ENCODE results near the gene PCDHGA8.
"Not testable (repeated sequence)": the region's sequence is repeated elsewhere in the genome, so short reads cannot be mapped to it uniquely, and the experiment has no call there.

Gene PCDHGA8

DNA sequence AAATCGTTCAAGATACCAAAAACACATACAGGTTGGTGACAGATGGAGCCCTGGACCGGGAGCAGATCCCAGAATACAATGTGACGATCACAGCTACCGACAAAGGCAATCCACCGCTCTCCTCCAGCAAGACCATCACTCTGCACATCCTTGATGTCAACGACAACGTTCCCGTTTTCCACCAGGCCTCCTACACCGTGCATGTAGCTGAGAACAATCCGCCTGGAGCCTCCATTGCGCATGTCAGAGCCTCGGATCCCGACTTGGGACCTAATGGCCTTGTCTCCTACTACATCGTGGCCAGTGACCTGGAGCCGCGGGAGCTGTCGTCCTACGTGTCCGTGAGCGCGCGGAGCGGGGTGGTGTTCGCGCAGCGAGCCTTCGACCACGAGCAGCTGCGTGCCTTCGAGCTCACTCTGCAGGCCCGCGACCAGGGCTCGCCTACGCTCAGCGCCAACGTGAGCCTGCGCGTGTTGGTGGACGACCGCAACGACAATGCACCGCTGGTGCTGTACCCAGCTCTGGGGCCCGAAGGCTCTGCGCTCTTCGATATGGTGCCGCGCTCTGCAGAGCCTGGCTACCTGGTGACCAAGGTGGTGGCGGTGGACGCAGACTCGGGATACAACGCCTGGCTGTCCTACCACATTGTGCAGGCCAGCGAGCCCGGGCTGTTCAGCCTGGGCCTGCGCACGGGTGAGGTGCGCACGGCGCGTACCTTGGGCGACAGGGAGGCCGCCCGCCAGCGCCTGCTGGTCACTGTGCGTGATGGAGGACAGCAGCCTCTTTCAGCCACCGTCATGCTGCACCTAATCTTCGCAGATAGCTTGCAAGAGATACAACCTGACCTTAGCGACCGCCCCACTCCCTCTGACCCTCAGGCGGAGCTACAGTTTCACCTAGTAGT is 20.6 kb upstream of the PCDHGA8 start:
- DNase-seq (ENCODE audit: low read depth in 2 of 2), result no peak

DNA sequence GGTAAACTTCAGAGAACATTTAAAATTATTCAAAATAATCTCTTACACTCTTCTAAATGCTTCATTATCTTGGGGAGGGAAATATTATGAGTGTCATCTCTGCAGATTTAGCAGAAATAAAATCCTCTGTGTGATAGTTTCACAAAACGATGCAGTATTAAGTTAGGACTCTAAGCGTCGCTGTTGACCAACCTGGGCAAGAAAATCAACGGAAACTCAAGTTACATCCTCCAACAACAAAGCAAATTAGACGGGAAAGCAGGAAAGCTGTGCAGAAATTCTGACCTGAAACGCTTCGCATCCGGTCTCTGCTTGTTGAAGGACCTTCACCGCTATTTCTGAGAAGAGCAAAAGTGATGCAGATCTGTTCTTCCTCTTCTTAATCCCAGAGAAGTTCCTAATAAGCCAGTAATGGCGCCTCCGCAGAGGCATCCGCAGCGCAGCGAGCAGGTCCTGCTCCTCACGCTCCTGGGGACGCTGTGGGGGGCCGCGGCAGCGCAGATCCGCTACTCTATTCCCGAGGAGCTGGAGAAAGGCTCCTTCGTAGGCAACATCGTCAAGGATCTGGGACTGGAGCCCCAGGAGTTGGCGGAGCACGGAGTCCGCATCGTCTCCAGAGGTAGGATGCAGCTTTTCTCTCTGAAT is 18.6 kb upstream of the PCDHGA8 start, which contains the start of gene PCDHGA6:
Gene PCDHGA6 (plus strand): TSS at position 219 of the 645 bp plus-strand sequence. CDS start 193 bp downstream, at position 412.
- DNase-seq (ENCODE audit: low read depth in 2 of 2), result no peak

DNA sequence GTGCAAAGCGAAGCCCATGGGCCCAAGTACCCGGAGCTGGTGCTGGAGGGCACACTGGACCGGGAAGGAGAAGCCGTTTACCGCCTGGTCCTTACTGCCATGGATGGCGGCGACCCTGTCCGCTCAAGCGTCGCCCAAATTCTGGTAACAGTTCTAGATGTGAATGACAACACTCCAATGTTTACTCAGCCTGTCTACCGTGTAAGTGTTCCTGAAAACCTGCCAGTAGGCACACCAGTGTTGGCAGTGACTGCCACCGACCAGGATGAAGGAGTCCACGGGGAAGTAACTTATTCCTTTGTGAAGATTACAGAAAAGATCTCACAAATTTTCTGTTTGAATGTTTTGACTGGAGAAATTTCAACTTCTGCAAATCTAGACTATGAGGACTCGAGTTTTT is 17.8 kb upstream of the PCDHGA8 start:
- DNase-seq (ENCODE audit: low read depth in 2 of 2), result no peak

DNA sequence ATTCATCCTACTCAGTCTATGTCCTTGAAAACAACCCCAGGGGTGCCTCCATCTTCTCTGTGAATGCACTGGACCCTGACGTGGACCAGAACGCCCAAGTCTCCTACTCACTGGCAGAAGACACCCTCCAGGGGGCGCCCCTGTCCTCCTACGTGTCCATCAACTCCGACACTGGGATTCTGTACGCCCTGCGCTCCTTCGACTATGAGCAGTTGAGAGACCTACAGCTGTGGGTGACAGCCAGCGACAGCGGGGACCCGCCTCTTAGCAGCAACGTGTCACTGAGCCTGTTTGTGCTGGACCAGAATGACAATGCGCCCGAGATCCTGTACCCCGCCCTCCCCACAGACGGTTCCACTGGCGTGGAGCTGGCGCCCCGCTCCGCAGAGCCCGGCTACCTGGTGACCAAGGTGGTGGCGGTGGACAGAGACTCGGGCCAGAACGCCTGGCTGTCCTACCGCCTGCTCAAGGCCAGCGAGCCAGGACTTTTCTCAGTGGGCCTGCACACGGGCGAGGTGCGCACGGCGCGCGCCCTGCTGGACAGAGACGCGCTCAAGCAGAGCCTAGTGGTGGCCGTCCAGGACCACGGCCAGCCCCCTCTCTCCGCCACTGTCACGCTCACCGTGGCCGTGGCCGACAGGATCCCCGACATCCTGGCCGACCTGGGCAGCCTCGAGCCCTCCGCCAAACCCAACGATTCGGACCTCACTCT is 16.8 kb upstream of the PCDHGA8 start:
- DNase-seq (ENCODE audit: low read depth in 2 of 2), result not testable (repeated sequence)

DNA sequence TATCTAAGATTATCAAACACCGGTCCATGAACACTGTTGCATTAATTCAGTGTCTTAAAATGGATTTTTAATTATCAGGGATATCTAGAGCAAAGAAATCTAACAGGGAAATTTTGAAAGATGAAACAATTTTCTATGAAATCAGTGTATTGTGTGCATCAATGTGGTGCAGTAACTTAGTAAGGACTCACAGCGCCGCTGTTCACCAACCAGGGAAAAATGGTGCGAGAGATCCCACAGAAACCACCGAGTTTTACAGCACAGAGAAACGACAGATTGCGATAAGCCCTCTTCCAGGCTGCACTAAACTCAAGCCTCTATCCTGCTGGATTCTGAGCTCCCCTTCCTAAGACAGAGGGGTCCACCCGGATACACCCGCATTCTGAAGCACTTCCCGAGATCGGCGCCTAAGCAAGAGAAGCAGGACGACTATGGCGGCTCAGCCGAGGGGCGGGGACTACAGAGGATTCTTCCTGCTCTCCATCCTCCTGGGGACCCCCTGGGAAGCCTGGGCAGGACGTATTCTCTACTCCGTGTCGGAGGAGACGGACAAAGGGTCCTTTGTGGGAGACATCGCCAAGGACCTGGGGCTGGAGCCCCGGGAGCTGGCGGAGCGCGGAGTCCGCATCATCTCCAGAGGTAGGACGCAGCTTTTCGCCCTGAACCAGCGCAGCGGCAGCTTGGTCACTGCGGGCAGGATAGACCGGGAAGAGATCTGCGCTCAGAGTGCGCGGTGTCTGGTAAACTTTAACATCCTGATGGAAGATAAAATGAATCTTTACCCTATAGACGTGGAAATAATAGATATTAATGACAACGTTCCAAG is 9.8 kb upstream of the PCDHGA8 start, which contains the start of gene PCDHGA7:
Gene PCDHGA7 (plus strand): TSS at position 274 of the 826 bp plus-strand sequence. CDS start 158 bp downstream, at position 432.
- DNase-seq (ENCODE audit: low read depth in 2 of 2), result no peak

DNA sequence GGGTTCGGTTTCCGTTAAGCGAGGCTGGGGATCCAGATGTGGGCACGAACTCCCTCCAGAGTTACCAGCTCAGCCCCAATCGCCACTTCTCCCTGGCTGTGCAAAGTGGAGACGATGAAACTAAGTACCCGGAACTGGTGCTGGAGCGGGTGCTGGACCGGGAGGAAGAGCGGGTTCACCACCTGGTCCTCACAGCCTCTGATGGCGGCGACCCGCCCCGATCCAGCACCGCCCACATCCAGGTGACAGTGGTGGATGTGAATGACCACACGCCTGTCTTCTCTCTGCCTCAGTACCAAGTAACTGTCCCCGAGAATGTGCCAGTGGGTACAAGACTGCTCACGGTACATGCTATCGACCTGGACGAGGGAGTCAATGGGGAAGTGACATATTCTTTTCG is 9.1 kb upstream of the PCDHGA8 start:
- no peak for DNase-seq (ENCODE audit: low read depth in 2 of 2)

DNA sequence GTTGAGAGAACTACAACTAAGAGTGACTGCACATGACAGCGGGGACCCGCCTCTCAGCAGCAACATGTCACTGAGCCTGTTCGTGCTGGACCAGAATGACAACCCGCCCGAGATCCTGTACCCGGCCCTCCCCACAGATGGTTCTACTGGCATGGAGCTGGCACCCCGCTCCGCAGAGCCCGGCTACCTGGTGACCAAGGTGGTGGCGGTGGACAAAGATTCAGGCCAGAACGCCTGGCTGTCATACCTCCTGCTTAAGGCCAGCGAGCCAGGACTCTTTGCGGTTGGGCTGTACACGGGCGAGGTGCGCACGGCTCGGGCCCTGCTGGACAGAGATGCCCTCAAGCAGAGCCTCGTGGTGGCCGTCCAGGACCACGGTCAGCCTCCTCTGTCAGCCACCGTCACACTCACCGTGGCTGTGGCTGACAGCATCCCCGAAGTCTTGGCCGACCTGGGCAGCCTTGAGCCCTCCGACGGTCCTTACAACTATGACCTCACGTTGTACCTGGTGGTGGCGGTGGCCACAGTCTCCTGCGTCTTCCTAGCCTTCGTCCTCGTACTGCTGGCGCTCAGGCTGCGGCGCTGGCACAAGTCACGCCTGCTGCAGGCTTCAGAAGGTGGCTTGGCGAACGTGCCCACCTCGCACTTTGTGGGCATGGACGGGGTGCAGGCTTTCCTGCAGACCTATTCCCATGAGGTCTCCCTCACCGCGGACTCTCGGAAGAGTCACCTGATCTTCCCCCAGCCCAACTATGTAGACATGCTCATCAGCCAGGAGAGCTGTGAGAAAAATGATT is 7.8 kb upstream of the PCDHGA8 start:
- DNase-seq (ENCODE audit: low read depth in 2 of 2), result no peak

DNA sequence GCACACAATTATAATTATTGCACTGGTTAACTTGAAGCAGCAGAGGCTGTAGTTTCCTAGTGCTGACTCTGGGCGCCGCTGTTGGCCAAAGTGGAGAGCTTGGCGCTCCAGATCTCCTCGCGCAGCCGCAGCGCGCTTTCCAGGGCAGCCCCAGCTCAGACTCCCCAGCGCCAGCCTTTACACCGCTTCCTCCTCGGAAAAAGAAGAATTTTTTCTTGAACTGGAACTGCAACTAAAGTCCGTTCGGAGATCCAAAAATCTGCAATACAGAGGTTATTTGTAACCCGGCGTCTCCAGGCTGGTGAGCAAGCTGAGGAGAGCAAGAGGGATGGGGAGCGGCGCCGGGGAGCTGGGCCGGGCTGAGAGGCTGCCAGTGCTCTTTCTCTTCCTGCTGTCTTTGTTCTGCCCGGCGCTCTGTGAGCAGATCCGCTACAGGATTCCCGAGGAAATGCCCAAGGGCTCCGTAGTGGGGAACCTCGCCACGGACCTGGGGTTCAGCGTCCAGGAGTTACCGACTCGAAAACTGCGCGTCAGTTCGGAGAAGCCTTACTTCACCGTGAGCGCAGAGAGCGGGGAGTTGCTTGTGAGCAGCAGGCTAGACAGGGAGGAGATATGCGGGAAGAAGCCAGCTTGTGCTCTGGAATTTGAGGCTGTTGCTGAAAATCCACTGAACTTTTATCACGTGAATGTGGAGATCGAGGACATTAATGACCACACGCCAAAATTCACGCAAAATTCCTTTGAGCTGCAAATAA is 4.7 kb upstream of the PCDHGA8 start, which contains the start of gene PCDHGB4:
Gene PCDHGB4 (plus strand): TSS at position 142 of the 755 bp plus-strand sequence. CDS start 187 bp downstream, at position 329.
- DNase-seq (ENCODE audit: low read depth in 2 of 2), result not testable (repeated sequence)

DNA sequence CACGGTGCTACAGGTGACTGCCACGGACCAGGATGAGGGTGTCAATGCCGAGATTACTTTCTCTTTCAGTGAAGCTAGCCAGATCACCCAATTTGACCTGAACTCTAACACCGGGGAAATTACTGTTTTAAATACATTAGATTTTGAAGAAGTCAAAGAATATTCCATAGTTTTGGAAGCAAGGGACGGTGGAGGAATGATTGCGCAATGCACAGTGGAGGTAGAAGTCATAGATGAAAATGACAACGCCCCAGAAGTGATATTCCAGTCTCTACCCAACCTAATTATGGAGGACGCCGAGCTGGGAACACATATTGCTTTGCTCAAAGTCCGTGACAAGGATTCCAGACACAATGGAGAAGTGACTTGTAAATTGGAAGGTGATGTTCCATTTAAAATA is 3.8 kb upstream of the PCDHGA8 start:
- no peak for DNase-seq (ENCODE audit: low read depth in 2 of 2)

DNA sequence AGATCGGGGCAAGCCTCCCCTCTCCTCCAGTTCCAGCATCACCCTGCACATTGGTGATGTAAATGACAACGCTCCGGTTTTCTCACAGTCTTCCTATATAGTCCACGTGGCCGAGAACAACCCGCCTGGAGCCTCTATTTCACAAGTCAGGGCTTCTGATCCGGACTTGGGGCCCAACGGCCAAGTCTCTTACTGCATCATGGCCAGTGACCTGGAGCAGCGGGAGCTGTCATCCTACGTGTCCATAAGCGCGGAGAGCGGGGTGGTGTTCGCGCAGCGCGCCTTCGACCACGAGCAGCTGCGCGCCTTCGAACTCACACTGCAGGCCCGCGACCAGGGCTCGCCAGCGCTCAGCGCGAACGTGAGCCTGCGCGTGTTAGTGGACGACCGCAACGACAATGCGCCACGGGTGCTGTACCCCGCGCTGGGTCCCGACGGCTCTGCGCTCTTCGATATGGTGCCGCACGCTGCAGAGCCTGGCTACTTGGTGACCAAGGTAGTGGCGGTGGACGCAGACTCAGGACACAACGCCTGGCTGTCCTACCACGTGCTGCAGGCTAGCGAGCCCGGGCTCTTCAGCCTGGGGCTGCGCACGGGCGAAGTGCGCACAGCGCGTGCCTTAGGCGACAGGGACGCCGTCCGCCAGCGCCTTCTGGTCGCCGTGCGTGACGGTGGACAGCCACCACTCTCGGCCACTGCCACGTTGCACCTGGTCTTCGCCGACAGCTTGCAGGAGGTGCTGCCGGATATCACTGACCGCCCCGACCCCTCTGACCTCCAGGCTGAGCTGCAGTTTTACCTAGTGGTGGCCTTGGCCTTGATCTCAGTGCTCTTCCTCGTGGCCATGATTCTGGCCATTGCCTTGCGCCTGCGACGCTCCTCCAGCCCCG is 3.0 kb upstream of the PCDHGA8 start:
- no peak for DNase-seq (ENCODE audit: low read depth in 2 of 2)

DNA sequence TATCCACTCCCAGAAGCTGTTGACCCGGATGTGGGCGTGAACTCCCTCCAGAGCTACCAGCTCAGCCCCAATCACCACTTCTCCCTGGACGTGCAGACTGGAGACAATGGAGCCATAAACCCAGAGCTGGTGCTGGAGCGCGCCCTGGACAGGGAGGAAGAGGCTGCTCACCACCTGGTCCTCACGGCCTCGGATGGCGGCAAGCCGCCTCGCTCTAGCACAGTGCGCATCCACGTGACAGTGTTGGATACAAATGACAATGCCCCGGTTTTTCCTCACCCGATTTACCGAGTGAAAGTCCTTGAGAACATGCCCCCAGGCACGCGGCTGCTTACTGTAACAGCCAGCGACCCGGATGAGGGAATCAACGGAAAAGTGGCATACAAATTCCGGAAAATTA is 834 bp downstream of the PCDHGA8 start:
- no peak for DNase-seq (ENCODE audit: low read depth in 2 of 2)

DNA sequence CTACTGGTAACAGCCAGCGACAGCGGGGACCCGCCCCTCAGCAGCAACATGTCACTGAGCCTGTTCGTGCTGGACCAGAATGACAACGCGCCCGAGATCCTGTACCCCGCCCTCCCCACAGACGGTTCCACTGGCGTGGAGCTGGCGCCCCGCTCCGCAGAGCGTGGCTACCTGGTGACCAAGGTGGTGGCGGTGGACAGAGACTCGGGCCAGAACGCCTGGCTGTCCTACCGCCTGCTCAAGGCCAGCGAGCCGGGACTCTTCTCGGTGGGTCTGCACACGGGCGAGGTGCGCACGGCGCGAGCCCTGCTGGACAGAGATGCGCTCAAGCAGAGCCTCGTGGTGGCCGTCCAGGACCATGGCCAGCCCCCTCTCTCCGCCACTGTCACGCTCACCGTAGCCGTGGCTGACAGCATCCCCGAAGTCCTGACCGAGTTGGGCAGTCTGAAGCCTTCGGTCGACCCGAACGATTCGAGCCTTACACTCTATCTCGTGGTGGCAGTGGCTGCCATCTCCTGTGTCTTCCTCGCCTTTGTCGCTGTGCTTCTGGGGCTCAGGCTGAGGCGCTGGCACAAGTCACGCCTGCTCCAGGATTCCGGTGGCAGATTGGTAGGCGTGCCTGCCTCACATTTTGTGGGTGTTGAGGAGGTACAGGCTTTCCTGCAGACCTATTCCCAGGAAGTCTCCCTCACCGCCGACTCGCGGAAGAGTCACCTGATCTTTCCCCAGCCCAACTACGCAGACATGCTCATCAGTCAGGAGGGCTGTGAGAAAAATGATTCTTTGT is 2.2 kb downstream of the PCDHGA8 start:
- DNase-seq (ENCODE audit: low read depth in 2 of 2), result not testable (repeated sequence)

DNA sequence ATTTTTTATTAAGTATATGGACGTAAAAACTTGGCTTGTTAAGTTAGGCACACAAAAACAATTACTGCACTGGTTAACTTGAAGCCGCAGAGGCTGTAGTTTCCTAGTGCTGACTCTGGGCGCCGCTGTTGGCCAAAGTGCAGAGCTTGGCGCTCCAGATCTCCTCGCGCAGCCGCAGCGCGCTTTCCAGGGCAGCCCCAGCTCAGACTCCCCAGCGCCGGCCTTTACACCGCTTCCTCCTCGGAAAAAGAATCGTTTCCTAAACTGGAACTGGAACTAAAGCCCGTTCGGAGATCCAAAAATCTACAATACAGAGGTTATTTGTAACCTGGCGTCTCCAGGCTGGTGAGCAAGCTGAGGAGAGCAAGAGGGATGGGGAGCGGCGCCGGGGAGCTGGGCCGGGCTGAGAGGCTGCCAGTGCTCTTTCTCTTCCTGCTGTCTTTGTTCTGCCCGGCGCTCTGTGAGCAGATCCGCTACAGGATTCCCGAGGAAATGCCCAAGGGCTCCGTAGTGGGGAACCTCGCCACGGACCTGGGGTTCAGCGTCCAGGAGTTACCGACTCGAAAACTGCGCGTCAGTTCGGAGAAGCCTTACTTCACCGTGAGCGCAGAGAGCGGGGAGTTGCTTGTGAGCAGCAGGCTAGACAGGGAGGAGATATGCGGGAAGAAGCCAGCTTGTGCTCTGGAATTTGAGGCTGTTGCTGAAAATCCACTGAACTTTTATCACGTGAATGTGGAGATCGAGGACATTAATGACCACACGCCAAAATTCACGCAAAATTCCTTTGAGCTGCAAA is 5.5 kb downstream of the PCDHGA8 start, which contains the start of gene PCDHGB5:
Gene PCDHGB5 (plus strand): TSS at position 192 of the 796 bp plus-strand sequence. CDS start 181 bp downstream, at position 373.
- DNase-seq (ENCODE audit: low read depth in 2 of 2), result peak in 1 of 2 donors; percentile 20

DNA sequence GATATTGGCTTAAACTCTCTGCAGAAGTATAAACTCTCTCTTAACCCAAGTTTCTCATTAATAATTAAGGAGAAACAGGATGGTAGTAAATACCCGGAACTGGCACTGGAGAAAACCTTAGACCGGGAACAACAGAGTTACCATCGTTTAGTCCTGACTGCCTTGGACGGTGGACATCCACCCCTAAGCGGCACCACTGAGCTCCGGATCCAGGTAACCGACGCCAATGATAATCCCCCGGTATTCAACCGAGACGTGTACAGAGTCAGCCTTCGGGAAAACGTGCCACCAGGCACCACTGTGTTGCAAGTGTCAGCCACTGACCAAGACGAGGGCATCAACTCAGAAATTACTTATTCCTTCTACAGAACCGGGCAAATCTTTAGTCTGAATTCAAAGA is 6.2 kb downstream of the PCDHGA8 start:
- no peak for DNase-seq (ENCODE audit: low read depth in 2 of 2)

DNA sequence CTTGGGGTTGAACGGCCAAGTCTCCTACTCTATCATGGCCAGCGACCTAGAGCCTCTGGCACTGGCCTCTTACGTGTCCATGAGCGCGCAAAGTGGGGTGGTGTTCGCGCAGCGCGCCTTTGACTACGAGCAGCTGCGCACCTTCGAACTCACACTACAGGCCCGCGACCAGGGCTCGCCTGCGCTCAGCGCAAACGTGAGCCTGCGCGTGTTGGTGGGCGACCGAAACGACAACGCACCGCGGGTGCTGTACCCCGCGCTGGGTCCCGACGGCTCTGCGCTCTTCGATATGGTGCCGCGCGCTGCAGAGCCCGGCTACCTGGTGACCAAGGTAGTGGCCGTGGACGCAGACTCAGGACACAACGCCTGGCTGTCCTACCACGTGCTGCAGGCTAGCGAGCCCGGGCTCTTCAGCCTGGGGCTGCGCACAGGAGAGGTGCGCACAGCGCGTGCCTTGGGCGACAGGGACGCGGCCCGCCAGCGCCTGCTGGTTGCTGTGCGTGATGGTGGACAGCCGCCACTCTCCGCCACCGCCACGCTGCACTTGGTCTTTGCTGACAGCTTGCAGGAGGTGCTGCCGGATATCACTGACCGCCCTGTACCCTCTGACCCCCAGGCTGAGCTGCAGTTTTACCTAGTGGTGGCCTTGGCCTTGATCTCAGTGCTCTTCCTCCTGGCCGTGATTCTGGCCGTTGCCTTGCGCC is 7.3 kb downstream of the PCDHGA8 start:
- DNase-seq (ENCODE audit: low read depth in 2 of 2), result no peak

All from stimulated activated CD4-positive, alpha-beta T cell treated with anti-CD3 and anti-CD28 coated beads, Interleukin-15, amount 100 ng/mL, for 48 hours (primary cell).